Activated CD8-positive, alpha-beta T cell treated with anti-CD3 and anti-CD28 coated beads, Interleukin-2, amount 10 ng/mL, durations not matched to agents 7 days and 5 days (primary cell): ENCODE data around the gene KLF9. TPM values are rescaled to one million over a fixed set of nuclear protein-coding genes. Genes with fewer than 3 reads are reported as not detected.

Source experiments
- ATAC-seq: fragments of 150-1000 bp; cut with Tn5 transposase; one replicate; pipeline ENCODE4 v1.10.0; 2021; ENCODE audit warnings: moderate library complexity
- CTCF ChIA-PET: fragments of 350-600 bp; sonication (Branson Sonifier 250); formaldehyde crosslinking; loops from one replicate; lab custom pipeline; 2021; ENCODE audit warnings: antibody characterized with exemption; lab: Charles Lee
- POLR2A ChIA-PET: fragments of 350-600 bp; sonication (Branson Sonifier 250); formaldehyde crosslinking; loops from one replicate; lab custom pipeline; 2021; ENCODE audit warnings: antibody characterized with exemption; lab: Charles Lee
- DNase-seq: peaks from one replicate; pipeline ENCODE4 v3.0.0-alpha.2; 2020
- H3K27ac Mint-ChIP-seq: one replicate; pipeline ENCODE4 v1.8.0; 2021; ENCODE audit warnings: mild to moderate bottlenecking, mixed read lengths
- H3K27me3 Mint-ChIP-seq: one replicate; pipeline ENCODE4 v1.8.0; 2021; ENCODE audit warnings: low read depth, mixed read lengths
- H3K36me3 Mint-ChIP-seq: one replicate; pipeline ENCODE4 v1.8.0; 2021; ENCODE audit warnings: low read depth, mixed read lengths
- H3K4me1 Mint-ChIP-seq: one replicate; pipeline ENCODE4 v1.8.0; 2021; ENCODE audit warnings: low read depth, mixed read lengths
- H3K4me3 Mint-ChIP-seq: one replicate; pipeline ENCODE4 v1.8.0; 2021; ENCODE audit warnings: mild to moderate bottlenecking, mixed read lengths
- H3K9me3 Mint-ChIP-seq: one replicate; pipeline ENCODE4 v1.8.0; 2022; ENCODE audit warnings: mixed read lengths; ENCODE audit not compliant: insufficient read depth
- total RNA-seq, 2 experiments: library from RNA; stranded (reverse); gene quantifications; one replicate each; pipeline ENCODE4 v1.2.3, GENCODE V29; 2021

Gene KLF9
- 1 to 10 TPM; 8.8 to 9.6 TPM for total RNA-seq

GRCh38 chr9:70413799-70414775, at the start of gene KLF9:
Gene KLF9, minus strand, starts transcription at chr9:70414657. Its CDS starts 1,294 bp downstream, at chr9:70413363.
- no peaks in the 10 kb centered on the region for H3K9me3 Mint-ChIP-seq
- peaks cover 48% of the 10 kb centered on the region for H3K4me1 Mint-ChIP-seq
- ATAC-seq, result peak; percentile 82
- H3K27ac Mint-ChIP-seq, result peak within 1 kb of the TSS; percentile 99
- no peaks in the 10 kb centered on the region for H3K36me3 Mint-ChIP-seq
- peak within 1 kb of the TSS; percentile 93 for H3K4me3 Mint-ChIP-seq
- H3K27me3 Mint-ChIP-seq, result no peaks in the 10 kb centered on the region
- POLR2A ChIA-PET, result interaction anchor here (0.7 to 1.7 kb wide), 8 partner anchors 8 to 150 kb away, joined by 3 to 10 read pairs (median 3); no protein-coding TSS in a partner anchor
- CTCF ChIA-PET, result interaction anchor here (0.9 to 2.1 kb wide), 5 partner anchors 9 to 188 kb away, joined by 3 to 26 read pairs (median 4); no protein-coding TSS in a partner anchor
- peak; percentile 97 for DNase-seq

- ATAC-seq, result no peak
- no peaks in the 10 kb centered on the region for H3K4me1 Mint-ChIP-seq
- H3K9me3 Mint-ChIP-seq, result no peaks in the 10 kb centered on the region
- ChIA-PET POLR2A (no interaction called here), CTCF (no interaction called here)
- no peaks in the 10 kb centered on the region for H3K27me3 Mint-ChIP-seq
- no peak overlapping the region for H3K27ac Mint-ChIP-seq
- no peaks in the 10 kb centered on the region for H3K36me3 Mint-ChIP-seq
- DNase-seq, result no peak
- H3K4me3 Mint-ChIP-seq, result no peak overlapping the region
These were observed 49.4 kb upstream of the KLF9 start for GRCh38 chr9:70463877-70464276.

- no peak overlapping the region for H3K27ac Mint-ChIP-seq
- no peak overlapping the region for H3K4me3 Mint-ChIP-seq
- ATAC-seq (no peak), DNase-seq (no peak)
- ChIA-PET CTCF (no interaction called here), POLR2A (interaction anchor here (1.0 kb wide), 1 partner anchor 42 kb away, joined by 3 read pairs; no protein-coding TSS in a partner anchor)
- no peaks in the 10 kb centered on the region for H3K27me3 Mint-ChIP-seq
- H3K4me1 Mint-ChIP-seq, result no peaks in the 10 kb centered on the region
- H3K36me3 Mint-ChIP-seq, result no peaks in the 10 kb centered on the region
- H3K9me3 Mint-ChIP-seq, result no peaks in the 10 kb centered on the region
These were observed 47.8 kb upstream of the KLF9 start for GRCh38 chr9:70462300-70462699.

DNA sequence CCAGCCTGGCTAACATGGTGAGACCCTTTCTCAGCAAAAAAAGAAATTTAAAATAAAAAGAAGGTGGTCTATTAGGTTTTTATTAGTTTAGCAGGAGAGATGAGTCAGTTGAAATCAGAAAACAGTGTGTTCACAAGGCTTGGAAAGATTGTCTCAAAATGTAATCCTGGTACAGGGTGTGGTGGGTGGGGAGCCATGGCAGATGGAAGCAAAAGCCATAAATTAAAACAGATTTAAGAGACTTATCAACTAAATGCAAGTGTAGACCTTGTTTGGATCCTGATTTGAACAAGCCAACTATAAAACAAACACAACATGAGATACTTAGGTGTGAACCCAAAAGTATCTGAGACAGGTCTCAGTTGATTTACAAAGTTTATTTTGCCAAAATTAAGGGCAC, 42.8 kb upstream of the KLF9 start:
- Mint-ChIP-seq H3K36me3 (no peaks in the 10 kb centered on the region), H3K27me3 (no peaks in the 10 kb centered on the region), H3K27ac (no peak overlapping the region), H3K4me1 (no peaks in the 10 kb centered on the region), H3K4me3 (no peak overlapping the region), H3K9me3 (no peaks in the 10 kb centered on the region)
- POLR2A ChIA-PET, result no interaction called here
- CTCF ChIA-PET, result no interaction called here
- no peak for ATAC-seq
- no peak for DNase-seq

DNA sequence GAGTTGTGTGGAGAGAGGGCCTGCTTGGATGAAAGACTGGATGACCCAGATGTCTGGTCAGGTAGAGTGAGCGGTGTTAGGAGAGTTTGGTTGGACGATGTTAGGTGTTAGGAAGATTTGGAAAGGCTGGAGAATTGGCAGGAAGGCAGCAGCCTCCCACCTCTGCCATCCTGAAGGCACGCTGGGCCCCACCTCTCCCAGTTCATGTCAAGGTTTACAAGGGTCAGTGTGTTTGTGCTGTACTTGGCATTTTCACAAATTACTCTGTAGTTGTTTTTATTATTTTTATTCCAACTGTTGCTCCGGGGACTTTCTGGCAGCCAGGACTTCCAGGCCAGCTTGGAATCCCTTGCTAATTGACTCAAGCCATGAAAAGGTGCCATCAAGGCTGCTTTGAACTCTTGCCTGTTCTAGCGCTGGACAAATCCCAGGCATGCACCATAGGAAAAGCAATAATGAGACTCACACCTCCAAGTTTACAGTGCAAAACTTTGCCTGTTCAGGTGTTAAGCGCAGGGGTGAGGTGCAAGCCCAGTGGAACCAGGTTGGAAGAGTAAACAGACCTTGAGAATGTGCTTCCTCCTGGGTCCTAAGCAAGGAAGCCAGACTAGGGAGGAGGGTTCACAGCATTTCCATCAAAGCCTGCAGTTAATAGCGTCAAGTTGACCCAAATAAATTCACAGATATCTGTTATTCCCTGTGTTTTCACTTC, 41.7 kb upstream of the KLF9 start:
- H3K4me3 Mint-ChIP-seq, result no peak overlapping the region
- ATAC-seq, result no peak
- H3K36me3 Mint-ChIP-seq, result no peaks in the 10 kb centered on the region
- H3K27me3 Mint-ChIP-seq, result no peaks in the 10 kb centered on the region
- CTCF ChIA-PET, result no interaction called here
- no peaks in the 10 kb centered on the region for H3K4me1 Mint-ChIP-seq
- no peaks in the 10 kb centered on the region for H3K9me3 Mint-ChIP-seq
- DNase-seq, result no peak
- POLR2A ChIA-PET, result interaction anchor here (0.6 kb wide), 1 partner anchor 9 kb away, joined by 4 read pairs; no protein-coding TSS in a partner anchor
- H3K27ac Mint-ChIP-seq, result no peak overlapping the region

DNA sequence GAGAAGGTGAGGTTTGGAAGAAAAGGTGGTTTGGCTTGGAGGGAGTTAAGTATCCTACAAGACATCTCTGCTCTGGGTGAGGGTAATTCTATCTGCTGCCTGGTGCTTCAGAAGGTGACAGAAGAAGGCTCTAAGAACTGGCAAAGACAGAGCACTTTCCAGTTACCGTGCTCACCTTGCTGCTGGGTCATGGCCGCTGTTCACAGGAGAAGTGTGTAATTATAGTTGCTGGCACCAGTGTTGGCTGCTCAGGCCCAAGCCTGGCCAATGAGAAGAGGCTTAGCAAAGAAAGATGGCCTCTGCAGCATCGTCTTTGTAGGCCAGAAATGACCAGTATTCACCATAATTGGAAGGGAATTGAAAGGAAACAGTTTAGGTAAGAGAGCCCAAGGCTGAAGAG, 37.9 kb upstream of the KLF9 start:
- Mint-ChIP-seq H3K36me3 (no peaks in the 10 kb centered on the region), H3K9me3 (no peaks in the 10 kb centered on the region), H3K27me3 (peaks cover 3% of the 10 kb centered on the region), H3K4me3 (no peak overlapping the region), H3K27ac (no peak overlapping the region), H3K4me1 (peaks cover 2% of the 10 kb centered on the region)
- DNase-seq (no peak), ATAC-seq (no peak)
- POLR2A ChIA-PET, result interaction anchor here (1.5 kb wide), 1 partner anchor 32 kb away, joined by 5 read pairs; no protein-coding TSS in a partner anchor
- CTCF ChIA-PET, result no interaction called here

- no peaks in the 10 kb centered on the region for H3K36me3 Mint-ChIP-seq
- H3K4me1 Mint-ChIP-seq, result peaks cover 2% of the 10 kb centered on the region
- no peak overlapping the region for H3K27ac Mint-ChIP-seq
- ATAC-seq, result no peak
- H3K27me3 Mint-ChIP-seq, result peaks cover 3% of the 10 kb centered on the region
- H3K9me3 Mint-ChIP-seq, result no peaks in the 10 kb centered on the region
- no peak for DNase-seq
- no peak overlapping the region for H3K4me3 Mint-ChIP-seq
- POLR2A ChIA-PET, result interaction anchor here (1.5 kb wide), 1 partner anchor 31 kb away, joined by 5 read pairs; no protein-coding TSS in a partner anchor
- CTCF ChIA-PET, result no interaction called here
These were observed 37.3 kb upstream of the KLF9 start for GRCh38 chr9:70451765-70452164.

GRCh38 chr9:70450738-70451137, 36.3 kb upstream of the KLF9 start:
- H3K9me3 Mint-ChIP-seq, result no peaks in the 10 kb centered on the region
- ATAC-seq, result no peak
- peaks cover 2% of the 10 kb centered on the region for H3K4me1 Mint-ChIP-seq
- H3K27ac Mint-ChIP-seq, result no peak overlapping the region
- POLR2A ChIA-PET, result no interaction called here
- no peaks in the 10 kb centered on the region for H3K36me3 Mint-ChIP-seq
- no peak for DNase-seq
- H3K27me3 Mint-ChIP-seq, result peaks cover 3% of the 10 kb centered on the region
- CTCF ChIA-PET, result interaction anchor here (0.9 kb wide), 1 partner anchor 18 kb away, joined by 3 read pairs; no protein-coding TSS in a partner anchor
- H3K4me3 Mint-ChIP-seq, result no peak overlapping the region

GRCh38 chr9:70449461-70449860, 35.0 kb upstream of the KLF9 start:
- H3K27me3 Mint-ChIP-seq, result peaks cover 3% of the 10 kb centered on the region
- ChIA-PET CTCF (no interaction called here), POLR2A (no interaction called here)
- H3K27ac Mint-ChIP-seq, result no peak overlapping the region
- peaks cover 2% of the 10 kb centered on the region for H3K4me1 Mint-ChIP-seq
- no peaks in the 10 kb centered on the region for H3K36me3 Mint-ChIP-seq
- H3K9me3 Mint-ChIP-seq, result no peaks in the 10 kb centered on the region
- no peak for ATAC-seq
- no peak for DNase-seq
- H3K4me3 Mint-ChIP-seq, result no peak overlapping the region

DNA sequence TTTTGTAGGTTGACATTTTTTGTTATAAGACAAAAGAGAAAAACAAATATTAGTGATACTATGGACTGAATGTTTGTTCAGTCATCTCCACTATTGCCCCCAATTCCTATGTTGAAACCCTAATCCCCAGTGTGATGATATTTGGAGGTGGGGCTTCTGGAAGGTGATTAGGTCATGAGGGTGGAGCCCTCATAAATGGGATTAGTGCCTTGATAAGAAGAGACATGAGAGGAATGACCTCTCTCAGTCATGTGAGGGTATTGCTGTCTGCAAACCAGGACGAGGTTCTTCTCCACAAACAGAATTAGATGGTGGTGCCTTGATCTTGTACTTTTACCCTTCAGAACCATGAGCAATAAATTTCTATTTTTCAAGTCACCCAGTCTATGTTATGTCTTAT, 34.5 kb upstream of the KLF9 start:
- no peaks in the 10 kb centered on the region for H3K9me3 Mint-ChIP-seq
- ChIA-PET POLR2A (no interaction called here), CTCF (no interaction called here)
- H3K4me3 Mint-ChIP-seq, result no peak overlapping the region
- H3K27ac Mint-ChIP-seq, result no peak overlapping the region
- H3K27me3 Mint-ChIP-seq, result peaks cover 3% of the 10 kb centered on the region
- DNase-seq (no peak), ATAC-seq (no peak)
- peaks cover 2% of the 10 kb centered on the region for H3K4me1 Mint-ChIP-seq
- H3K36me3 Mint-ChIP-seq, result no peaks in the 10 kb centered on the region

DNA sequence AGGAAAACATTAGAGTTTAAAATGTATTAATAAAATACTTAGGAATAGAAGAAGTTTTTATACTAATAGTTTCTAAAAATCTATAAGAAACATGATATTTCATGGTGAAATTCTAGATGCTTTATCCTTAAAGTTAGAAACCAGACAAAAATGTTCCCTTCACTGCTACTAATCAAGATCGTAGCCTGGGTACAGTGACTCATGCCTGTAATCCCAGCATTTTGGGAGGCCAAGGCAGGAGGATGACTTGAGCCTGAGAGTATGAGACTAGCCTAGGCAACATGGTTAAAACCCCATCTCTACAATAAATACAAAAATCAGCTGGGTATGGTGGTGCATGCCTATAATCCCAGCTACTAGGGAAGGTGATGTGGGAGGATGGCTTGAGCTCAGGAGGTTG, 30.4 kb upstream of the KLF9 start:
- H3K4me1 Mint-ChIP-seq, result peaks cover 2% of the 10 kb centered on the region
- ChIA-PET CTCF (no interaction called here), POLR2A (no interaction called here)
- H3K9me3 Mint-ChIP-seq, result no peaks in the 10 kb centered on the region
- DNase-seq (no peak), ATAC-seq (no peak)
- H3K36me3 Mint-ChIP-seq, result no peaks in the 10 kb centered on the region
- no peak overlapping the region for H3K27ac Mint-ChIP-seq
- no peak overlapping the region for H3K4me3 Mint-ChIP-seq
- H3K27me3 Mint-ChIP-seq, result peaks cover 3% of the 10 kb centered on the region
